Progenitor cell of endocrine pancreas (in vitro differentiated cells): ENCODE results near the gene SH2D3A. TPM values are rescaled to one million over a fixed set of nuclear protein-coding genes. Genes with fewer than 3 reads are reported as not detected.

Experiments used
- DNase-seq: peaks from one replicate; pipeline ENCODE4 v3.0.0; 2021; ENCODE audit warnings: low spot score; ENCODE audit not compliant: unreplicated experiment
- H3K27ac Mint-ChIP-seq: 2 replicates; pipeline ENCODE4 v1.8.0; 2021; ENCODE audit warnings: mild to moderate bottlenecking, moderate library complexity, mixed read lengths
- H3K27me3 Mint-ChIP-seq: 2 replicates; pipeline ENCODE4 v1.8.0; 2021; ENCODE audit warnings: mixed read lengths
- H3K36me3 Mint-ChIP-seq: 2 replicates; pipeline ENCODE4 v1.8.0; 2022; ENCODE audit warnings: mixed read lengths; ENCODE audit not compliant: insufficient read depth
- H3K4me1 Mint-ChIP-seq: 2 replicates; pipeline ENCODE4 v1.8.0; 2021; ENCODE audit warnings: low read depth, mixed read lengths
- H3K4me3 Mint-ChIP-seq: 2 replicates; pipeline ENCODE4 v1.8.0; 2021; ENCODE audit warnings: low read depth, mild to moderate bottlenecking, moderate library complexity, mixed read lengths
- H3K9me3 Mint-ChIP-seq: 2 replicates; pipeline ENCODE4 v1.8.0; 2021; ENCODE audit warnings: low read depth, mixed read lengths
- total RNA-seq: library from RNA; stranded (reverse); gene quantifications from 2 replicates; pipeline ENCODE4 v1.2.1, GENCODE V29; 2021
- TF ChIP-seq, protein P1 (sequence below): fragments of 200-600 bp; sonication (generic); IDR thresholded peaks from one replicate; pipeline ENCODE4 v1.5.0; 2021; ENCODE audit warnings: antibody characterized with exemption, mild to moderate bottlenecking; ENCODE audit not compliant: unreplicated experiment

The SH2D3A gene
- total RNA-seq, 1 donor from 2014 or later, result 19.8 TPM

DNA sequence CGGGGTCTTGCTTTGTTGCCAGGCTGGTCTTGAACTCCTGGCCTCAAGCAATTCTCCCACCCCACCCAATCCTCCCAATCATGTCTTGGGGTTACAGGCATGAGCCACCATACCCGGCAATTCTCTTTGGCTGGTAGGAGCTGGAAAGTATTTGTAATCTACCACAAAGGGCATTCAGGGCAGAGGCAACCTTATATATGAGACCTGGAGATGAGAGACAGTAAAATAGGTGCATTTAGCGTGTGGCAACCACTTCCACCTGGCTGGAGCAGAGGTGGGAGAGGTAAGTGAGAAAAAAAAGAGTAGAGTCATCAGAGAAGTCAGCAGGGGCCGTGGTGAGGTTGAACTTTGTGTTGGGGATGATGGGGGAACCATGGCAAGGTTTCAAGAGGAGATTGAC lies 42.0 kb upstream of the SH2D3A start:
- Mint-ChIP-seq H3K27me3 (peaks cover 8% of the 10 kb centered on the region), H3K9me3 (peaks cover 12% of the 10 kb centered on the region), H3K27ac (no peak overlapping the region), H3K36me3 (no peaks in the 10 kb centered on the region), H3K4me1 (no peaks in the 10 kb centered on the region), H3K4me3 (no peak overlapping the region)
- TF ChIP-seq, protein P1, sequence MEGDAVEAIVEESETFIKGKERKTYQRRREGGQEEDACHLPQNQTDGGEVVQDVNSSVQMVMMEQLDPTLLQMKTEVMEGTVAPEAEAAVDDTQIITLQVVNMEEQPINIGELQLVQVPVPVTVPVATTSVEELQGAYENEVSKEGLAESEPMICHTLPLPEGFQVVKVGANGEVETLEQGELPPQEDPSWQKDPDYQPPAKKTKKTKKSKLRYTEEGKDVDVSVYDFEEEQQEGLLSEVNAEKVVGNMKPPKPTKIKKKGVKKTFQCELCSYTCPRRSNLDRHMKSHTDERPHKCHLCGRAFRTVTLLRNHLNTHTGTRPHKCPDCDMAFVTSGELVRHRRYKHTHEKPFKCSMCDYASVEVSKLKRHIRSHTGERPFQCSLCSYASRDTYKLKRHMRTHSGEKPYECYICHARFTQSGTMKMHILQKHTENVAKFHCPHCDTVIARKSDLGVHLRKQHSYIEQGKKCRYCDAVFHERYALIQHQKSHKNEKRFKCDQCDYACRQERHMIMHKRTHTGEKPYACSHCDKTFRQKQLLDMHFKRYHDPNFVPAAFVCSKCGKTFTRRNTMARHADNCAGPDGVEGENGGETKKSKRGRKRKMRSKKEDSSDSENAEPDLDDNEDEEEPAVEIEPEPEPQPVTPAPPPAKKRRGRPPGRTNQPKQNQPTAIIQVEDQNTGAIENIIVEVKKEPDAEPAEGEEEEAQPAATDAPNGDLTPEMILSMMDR, result no peak
- DNase-seq, result no peak

DNA sequence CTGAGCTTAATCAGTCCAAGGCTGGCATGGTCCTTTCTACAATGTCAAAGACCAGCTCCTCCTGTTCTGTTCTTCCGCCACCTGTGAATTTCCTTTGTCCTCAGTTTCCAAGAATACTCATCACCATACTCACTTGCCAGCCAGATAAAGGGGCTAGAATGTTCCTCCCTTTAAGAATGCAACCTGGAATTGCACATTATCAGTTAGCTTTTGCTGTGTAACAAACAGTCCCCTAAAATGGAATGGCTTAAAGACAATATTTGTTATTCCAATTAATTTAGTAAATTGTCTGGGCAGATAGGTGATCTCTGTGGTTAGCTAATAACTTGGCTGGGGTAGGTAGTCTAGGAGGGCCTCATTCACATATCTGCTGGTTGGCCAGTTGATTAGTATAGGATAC lies 41.3 kb upstream of the SH2D3A start:
- Mint-ChIP-seq H3K9me3 (peaks cover 12% of the 10 kb centered on the region), H3K4me1 (no peaks in the 10 kb centered on the region), H3K27me3 (peaks cover 8% of the 10 kb centered on the region), H3K27ac (no peak overlapping the region), H3K36me3 (no peaks in the 10 kb centered on the region), H3K4me3 (no peak overlapping the region)
- no peak for DNase-seq
- TF ChIP-seq, protein P1, result no peak

DNA sequence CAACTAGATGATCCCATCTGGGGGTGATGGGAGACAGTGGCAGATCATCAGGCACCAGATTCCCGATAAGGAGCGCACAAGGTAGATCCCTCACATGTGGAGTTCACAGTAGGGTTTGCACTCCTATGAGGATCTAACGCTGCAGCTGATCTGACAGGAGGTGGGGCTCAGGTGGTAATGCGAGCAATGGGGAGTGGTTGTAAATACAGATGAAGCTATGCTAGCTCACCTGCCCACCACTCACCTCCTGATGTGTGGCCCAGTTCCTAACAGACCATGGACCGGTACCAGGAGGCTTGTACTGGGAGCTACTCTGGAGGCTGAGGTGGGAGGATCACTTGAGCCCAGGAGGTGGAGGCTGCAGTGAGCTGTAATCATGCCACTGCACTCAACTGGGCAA lies 40.1 kb upstream of the SH2D3A start:
- Mint-ChIP-seq H3K27ac (no peak overlapping the region), H3K9me3 (peaks cover 8% of the 10 kb centered on the region), H3K36me3 (no peaks in the 10 kb centered on the region), H3K4me1 (no peaks in the 10 kb centered on the region), H3K4me3 (no peak overlapping the region), H3K27me3 (peaks cover 15% of the 10 kb centered on the region)
- no peak for DNase-seq
- TF ChIP-seq, protein P1, result no peak

DNA sequence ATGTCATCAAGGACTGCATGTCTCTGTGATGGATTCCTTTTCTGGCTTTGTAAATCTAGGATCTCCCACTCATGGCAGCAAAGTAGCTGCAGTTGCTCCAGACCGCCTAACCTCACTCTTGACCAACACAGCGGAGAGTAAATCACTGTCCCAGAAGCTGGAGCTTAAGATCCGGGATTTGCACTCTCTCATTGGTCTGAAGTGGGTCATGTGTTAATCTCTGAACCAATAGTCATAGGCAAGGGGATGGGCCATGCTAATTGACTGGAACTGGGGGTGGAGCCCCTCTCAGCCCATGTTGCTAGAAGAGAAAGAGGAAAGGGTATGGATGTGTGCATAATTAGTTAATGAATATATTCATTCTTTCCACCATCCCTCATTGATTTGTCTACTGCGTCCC lies 39.3 kb upstream of the SH2D3A start:
- no peak overlapping the region for H3K4me3 Mint-ChIP-seq
- TF ChIP-seq, protein P1, result no peak
- H3K4me1 Mint-ChIP-seq, result no peaks in the 10 kb centered on the region
- H3K9me3 Mint-ChIP-seq, result peaks cover 4% of the 10 kb centered on the region
- no peak for DNase-seq
- peaks cover 19% of the 10 kb centered on the region for H3K27me3 Mint-ChIP-seq
- H3K27ac Mint-ChIP-seq, result no peak overlapping the region
- no peaks in the 10 kb centered on the region for H3K36me3 Mint-ChIP-seq

DNA sequence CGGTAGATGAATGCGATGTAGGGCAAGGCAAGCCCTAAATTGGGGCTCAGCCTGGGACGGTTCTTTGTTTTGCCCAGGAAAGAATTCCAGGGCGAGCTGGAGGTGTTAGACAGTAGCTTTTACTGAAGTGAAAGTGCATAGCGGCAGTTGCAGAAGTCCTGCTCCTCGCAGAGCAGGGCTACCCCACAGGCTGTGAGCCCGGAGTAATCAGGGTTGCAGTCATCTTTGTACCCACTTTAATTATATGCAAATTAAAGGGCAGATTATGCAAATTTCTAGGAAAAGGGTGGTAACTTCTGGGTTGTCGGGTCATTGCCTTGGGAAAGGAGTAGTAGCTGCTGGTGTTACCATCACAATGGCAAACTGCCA lies 35.8 kb upstream of the SH2D3A start:
- Mint-ChIP-seq H3K4me3 (no peak overlapping the region), H3K4me1 (no peaks in the 10 kb centered on the region), H3K27me3 (peaks cover 16% of the 10 kb centered on the region), H3K27ac (no peak overlapping the region), H3K36me3 (no peaks in the 10 kb centered on the region), H3K9me3 (peaks cover 3% of the 10 kb centered on the region)
- TF ChIP-seq, protein P1, result no peak
- DNase-seq, result no peak
